ENCODE data around the gene ARPC1A. TPM values are rescaled to one million over a fixed set of nuclear protein-coding genes. Genes with fewer than 3 reads are reported as not detected.
"Not testable (repeated sequence)": the region's sequence is repeated elsewhere in the genome, so short reads cannot be mapped to it uniquely, and the experiment has no call there.

The ARPC1A gene
- total and polyA plus RNA-seq, 7 donors: 94.6 to 396 (median 131) TPM

DNA sequence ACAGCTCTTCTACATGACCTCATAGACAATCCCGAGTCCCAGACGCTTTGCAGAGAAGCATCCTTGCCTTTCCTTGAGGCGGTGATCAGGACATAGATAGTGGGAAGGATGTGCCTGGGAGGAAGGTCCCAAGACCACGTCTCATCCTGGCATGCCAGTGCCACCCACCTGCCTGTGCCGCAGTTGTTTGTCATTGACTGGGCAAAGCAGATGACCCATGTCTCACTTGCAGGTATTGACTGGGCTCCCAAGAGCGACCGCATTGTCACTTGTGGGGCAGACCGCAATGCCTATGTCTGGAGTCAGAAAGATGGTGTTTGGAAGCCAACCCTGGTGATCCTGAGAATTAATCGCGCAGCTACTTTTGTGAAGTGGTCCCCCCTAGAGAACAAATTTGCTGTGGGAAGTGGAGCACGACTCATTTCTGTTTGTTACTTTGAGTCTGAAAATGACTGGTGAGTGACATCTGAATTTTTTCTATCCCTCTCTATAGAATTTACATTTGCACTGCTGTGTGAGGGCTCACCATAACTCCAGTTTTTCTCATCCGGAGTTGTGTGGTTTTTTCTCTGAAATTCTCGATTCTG, 18.5 kb downstream of the ARPC1A start:
- WGBS, 2 donors: 92 to 96% methylated on average over 13 of the region's 13 CpGs
- intact Hi-C loops (cut with DNase I): no loop called here
- H3K9me3 ChIP-seq: no peaks in the 10 kb centered on the region
- H3K27me3 ChIP-seq: no peaks in the 10 kb centered on the region
- H3K36me3 ChIP-seq: peaks cover 6 to 97% (median 39%) of the 10 kb centered on the region in 4 donors
- H3K4me3 ChIP-seq: no peak overlapping the region
- no peaks in the 10 kb centered on the region for H3K4me1 ChIP-seq
- no peak for DNase-seq
- TF ChIP-seq CTCF (IDR thresholded peaks at IDR 0.05) (no peak), EP300 (IDR thresholded peaks at IDR 0.05) (no peak)
- no peak overlapping the region for H3K27ac ChIP-seq

DNA sequence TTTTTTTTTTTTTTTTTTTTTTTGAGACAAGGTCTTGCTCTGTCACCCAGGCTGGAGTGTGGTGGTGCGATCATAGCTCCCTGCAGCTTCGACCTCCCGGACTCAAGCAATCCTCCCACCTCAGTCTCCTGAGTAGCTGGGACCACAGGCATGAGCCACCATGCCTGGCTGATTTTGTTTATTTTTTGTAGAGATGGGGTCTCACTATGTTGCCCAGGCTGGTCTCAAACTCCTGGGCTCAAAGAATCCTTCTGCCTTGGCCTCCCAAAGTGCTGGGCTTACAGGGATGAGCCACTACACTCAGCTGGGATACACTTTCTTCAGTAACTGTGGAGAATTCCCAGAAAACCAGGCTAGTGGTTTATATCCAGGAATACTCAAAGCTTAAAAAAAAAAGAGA, 24.9 kb downstream of the ARPC1A start:
- 97 to 98% methylated on average over 3 of the region's 3 CpGs for whole genome bisulfite sequencing, 2 donors
- intact Hi-C loops (cut with DNase I); H3K27me3 ChIP-seq; H3K27ac ChIP-seq; H3K9me3 ChIP-seq; H3K4me3 ChIP-seq; H3K4me1 ChIP-seq; DNase-seq: not testable (repeated sequence)
- peaks cover 22 to 95% (median 50%) of the 10 kb centered on the region in 4 donors for H3K36me3 ChIP-seq

DNA sequence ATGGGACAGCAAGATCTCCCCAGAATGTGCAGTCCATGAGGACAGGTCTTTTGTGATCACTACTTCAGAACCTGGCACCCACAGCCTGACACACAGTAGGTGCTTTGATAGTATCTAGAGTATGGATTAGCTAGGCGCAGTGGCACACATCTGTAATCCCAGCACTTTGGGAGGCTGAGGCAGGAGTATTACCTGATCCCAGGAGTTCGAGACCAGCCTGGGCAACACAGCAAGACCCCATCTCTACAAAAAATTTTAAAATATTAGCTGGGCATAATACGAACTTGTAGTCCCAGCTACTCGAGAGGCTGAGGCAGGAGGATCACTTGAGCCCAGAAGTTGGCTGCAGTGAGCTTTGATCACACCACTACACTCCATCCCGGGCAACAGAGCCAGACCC, 26.5 kb downstream of the ARPC1A start:
- DNase-seq: peak; percentile 11
- peaks cover 29 to 95% (median 52%) of the 10 kb centered on the region in 4 donors for H3K36me3 ChIP-seq
- intact Hi-C loops (cut with DNase I): no loop called here
- no peaks in the 10 kb centered on the region for H3K4me1 ChIP-seq
- H3K27me3 ChIP-seq: no peaks in the 10 kb centered on the region
- H3K9me3 ChIP-seq: no peaks in the 10 kb centered on the region
- WGBS, 2 donors: 96 to 97% methylated on average over 5 of the region's 5 CpGs
- TF ChIP-seq CTCF (IDR thresholded peaks at IDR 0.05): no peak
- no peak for TF ChIP-seq EP300 (IDR thresholded peaks at IDR 0.05)
- no peak for TF ChIP-seq POLR2A (IDR thresholded peaks at IDR 0.05)
- TF ChIP-seq POLR2AphosphoS5 (IDR thresholded peaks at IDR 0.05): no peak
- H3K4me3 ChIP-seq: no peak overlapping the region
- H3K27ac ChIP-seq: no peak overlapping the region

DNA sequence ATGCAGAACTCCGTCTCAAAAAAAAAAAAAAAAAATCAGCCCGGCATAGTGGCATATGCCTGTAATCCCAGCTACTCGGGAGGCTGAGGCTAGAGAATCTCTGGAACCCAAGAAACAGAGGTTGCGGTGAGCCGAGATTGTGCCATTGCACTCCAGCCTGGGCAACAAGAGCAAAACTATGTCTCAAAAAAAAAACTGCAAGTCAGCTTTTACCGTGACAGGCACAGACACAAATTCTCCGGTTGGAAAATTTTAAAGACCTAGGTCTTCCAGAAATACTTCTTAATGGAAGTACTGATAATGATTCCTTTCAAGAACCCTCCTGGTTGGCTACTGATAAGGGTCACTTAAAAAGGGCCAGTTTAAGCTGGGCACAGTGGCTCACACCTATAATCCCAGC, 29.4 kb downstream of the ARPC1A start:
- Histone ChIP-seq H3K4me3 (no peak overlapping the region), H3K27me3 (no peaks in the 10 kb centered on the region), H3K36me3 (peaks cover 48 to 96% (median 65%) of the 10 kb centered on the region in 4 donors), H3K27ac (no peak overlapping the region), H3K9me3 (no peaks in the 10 kb centered on the region), H3K4me1 (no peaks in the 10 kb centered on the region)
- DNase-seq: peak; percentile 26
- intact Hi-C loops (cut with DNase I): no loop called here
- TF ChIP-seq POLR2A (IDR thresholded peaks at IDR 0.05): no peak
- no peak for TF ChIP-seq POLR2AphosphoS5 (IDR thresholded peaks at IDR 0.05)
- no peak for TF ChIP-seq CTCF (IDR thresholded peaks at IDR 0.05)
- no peak for TF ChIP-seq EP300 (IDR thresholded peaks at IDR 0.05)
- WGBS, 2 donors: 95 to 97% methylated on average over 7 of the region's 7 CpGs

DNA sequence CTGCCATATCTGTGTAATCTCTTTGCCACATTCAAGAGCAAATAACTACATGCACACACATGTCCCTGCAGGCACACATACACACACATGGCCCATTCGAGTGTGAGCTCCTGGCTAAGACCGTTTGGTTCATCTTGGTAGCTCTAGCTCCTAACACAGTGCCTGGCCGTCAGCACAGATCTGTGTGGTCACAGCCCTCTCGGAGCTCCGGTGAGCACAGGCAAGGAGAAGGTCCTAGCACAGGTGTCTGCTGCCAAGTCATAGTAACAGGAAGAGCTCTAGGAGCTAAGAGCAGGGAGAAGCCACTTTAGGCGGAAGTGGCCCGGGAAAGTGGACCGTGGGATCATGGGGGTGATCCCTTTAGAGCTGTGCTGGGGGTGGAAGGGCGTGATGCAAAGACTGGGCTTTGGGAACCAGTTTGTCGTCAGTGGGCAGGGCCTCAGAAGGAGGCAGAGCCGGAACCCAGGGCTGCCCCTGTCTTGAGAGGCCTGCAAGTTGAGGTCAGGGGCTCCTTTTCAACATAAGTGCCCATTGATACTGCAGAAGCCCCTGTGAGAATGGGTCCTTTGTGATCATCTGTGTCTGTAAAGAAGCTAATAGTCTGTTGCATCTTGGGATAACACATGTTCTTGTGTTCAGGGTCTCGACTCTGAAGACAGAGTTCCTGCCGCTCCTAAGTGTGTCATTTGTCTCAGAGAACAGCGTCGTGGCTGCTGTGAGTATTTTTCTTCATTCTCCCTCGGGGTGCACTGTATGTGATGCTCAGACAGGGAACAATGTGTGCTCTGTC, 32.2 kb downstream of the ARPC1A start:
- no peak overlapping the region for H3K4me3 ChIP-seq
- no peaks in the 10 kb centered on the region for H3K4me1 ChIP-seq
- no peaks in the 10 kb centered on the region for H3K9me3 ChIP-seq
- peak overlapping the region in 3 of 4 donors; percentile 23 to 53 (median 36) for H3K27ac ChIP-seq
- 93 to 94% methylated on average over 16 of the region's 16 CpGs for WGBS, 2 donors
- no peak for TF ChIP-seq POLR2AphosphoS5 (IDR thresholded peaks at IDR 0.05)
- no peak for TF ChIP-seq EP300 (IDR thresholded peaks at IDR 0.05)
- no peak for TF ChIP-seq CTCF (IDR thresholded peaks at IDR 0.05)
- no peak for TF ChIP-seq POLR2A (IDR thresholded peaks at IDR 0.05)
- peaks cover 45 to 98% (median 61%) of the 10 kb centered on the region in 4 donors for H3K36me3 ChIP-seq
- no peaks in the 10 kb centered on the region for H3K27me3 ChIP-seq
- DNase-seq: peak; percentile 77
- intact Hi-C loops (cut with DNase I): no loop called here

GRCh38 chr7:99358521-99358920, 32.8 kb downstream of the ARPC1A start:
- Histone ChIP-seq H3K27ac (peak overlapping the region; percentile 31 to 57 (median 38)), H3K36me3 (peaks cover 43 to 98% (median 59%) of the 10 kb centered on the region in 4 donors)
- H3K4me3 ChIP-seq; H3K4me1 ChIP-seq; intact Hi-C loops (cut with DNase I); DNase-seq; H3K9me3 ChIP-seq; H3K27me3 ChIP-seq: not testable (repeated sequence)
- WGBS, 2 donors: 94 to 97% methylated on average over 15 of the region's 15 CpGs
